Neural crest cell (in vitro differentiated cells): Measurements from ENCODE around the gene HSPB8. TPM values are rescaled to one million over a fixed set of nuclear protein-coding genes. Genes with fewer than 3 reads are reported as not detected.

Source experiments
- DNase-seq: peaks from one replicate; pipeline ENCODE4 v3.0.0; 2021; ENCODE audit warnings: low read depth, mixed read lengths, low spot score
- H3K27ac Mint-ChIP-seq: one replicate; pipeline ENCODE4 v1.8.0; 2021; ENCODE audit warnings: mild to moderate bottlenecking, mixed read lengths; ENCODE audit not compliant: unreplicated experiment
- H3K27me3 Mint-ChIP-seq: 2 replicates; pipeline ENCODE4 v1.8.0; 2021; ENCODE audit warnings: low read depth, mild to moderate bottlenecking, mixed read lengths
- H3K36me3 Mint-ChIP-seq: 2 replicates; pipeline ENCODE4 v1.8.0; 2021; ENCODE audit warnings: low read depth, mild to moderate bottlenecking, mixed read lengths
- H3K4me1 Mint-ChIP-seq: 2 replicates; pipeline ENCODE4 v1.8.0; 2021; ENCODE audit warnings: mixed read lengths
- H3K4me3 Mint-ChIP-seq: one replicate; pipeline ENCODE4 v1.8.0; 2021; ENCODE audit warnings: mild to moderate bottlenecking, mixed read lengths
- H3K9me3 Mint-ChIP-seq: 2 replicates; pipeline ENCODE4 v1.8.0; 2021; ENCODE audit warnings: mixed read lengths
- CTCF ChIP-seq: fragments of 200-600 bp; sonication (generic); conservative IDR thresholded peaks from 2 replicates; pipeline ENCODE4 v1.5.0; 2021; ENCODE audit warnings: antibody characterized with exemption, mild to moderate bottlenecking
- total RNA-seq: library from RNA; stranded (reverse); gene quantifications from 2 replicates; pipeline ENCODE4 v1.2.1, GENCODE V29; 2021

Gene HSPB8
- total RNA-seq, 1 donor from 2014 or later = 0.58 TPM

DNA sequence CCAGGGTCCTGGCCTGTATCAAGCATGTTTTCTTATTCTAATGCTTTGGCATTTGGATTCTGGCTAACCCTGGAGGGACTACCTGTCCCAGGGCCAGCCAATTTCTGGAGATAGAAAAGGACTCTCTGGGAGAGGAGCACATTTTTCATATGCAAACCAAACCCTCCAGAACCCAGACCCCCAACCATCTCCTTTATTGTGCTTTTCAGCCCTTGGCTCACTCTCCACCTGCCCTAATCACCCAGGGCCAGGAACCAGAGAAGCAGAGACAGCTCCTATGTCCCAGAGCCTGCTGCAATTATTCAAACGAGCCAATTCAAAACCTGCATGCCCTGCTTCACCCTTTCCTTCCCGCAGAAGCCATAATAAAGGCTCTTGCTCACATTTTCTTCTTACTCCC is 23.8 kb downstream of the HSPB8 start:
- Mint-ChIP-seq H3K36me3 (no peaks in the 10 kb centered on the region), H3K4me3 (no peak overlapping the region), H3K27ac (peak overlapping the region; percentile 19), H3K27me3 (no peaks in the 10 kb centered on the region), H3K4me1 (peaks cover 13% of the 10 kb centered on the region), H3K9me3 (no peaks in the 10 kb centered on the region)
- DNase-seq = no peak
- TF ChIP-seq CTCF = no peak

DNA sequence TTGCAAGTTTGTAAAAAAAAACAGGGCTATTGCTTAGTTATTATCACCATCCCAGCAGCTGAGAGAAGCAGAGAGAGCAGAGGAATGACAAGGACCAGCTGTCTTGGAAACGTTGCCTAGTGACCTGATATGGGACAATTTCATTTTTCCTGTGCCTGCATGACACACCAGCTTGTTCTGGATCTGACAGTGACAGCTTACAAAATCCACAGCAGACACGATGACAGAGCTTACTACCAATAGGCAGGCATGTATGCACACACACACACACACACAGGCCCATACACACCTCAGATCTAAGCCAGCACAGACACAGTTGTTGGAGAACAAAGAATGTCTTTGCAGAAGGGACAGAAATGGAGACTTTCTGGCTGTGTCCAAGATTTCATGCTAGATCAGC is 25.4 kb downstream of the HSPB8 start:
- Mint-ChIP-seq H3K27ac (no peak overlapping the region), H3K36me3 (no peaks in the 10 kb centered on the region), H3K9me3 (no peaks in the 10 kb centered on the region), H3K4me1 (peaks cover 11% of the 10 kb centered on the region), H3K4me3 (no peak overlapping the region), H3K27me3 (no peaks in the 10 kb centered on the region)
- DNase-seq = no peak
- no peak for TF ChIP-seq CTCF

- TF ChIP-seq CTCF = no peak
- no peak overlapping the region for H3K27ac Mint-ChIP-seq
- no peaks in the 10 kb centered on the region for H3K27me3 Mint-ChIP-seq
- no peak overlapping the region for H3K4me3 Mint-ChIP-seq
- H3K4me1 Mint-ChIP-seq = peaks cover 11% of the 10 kb centered on the region
- DNase-seq = no peak
- H3K36me3 Mint-ChIP-seq = no peaks in the 10 kb centered on the region
- no peaks in the 10 kb centered on the region for H3K9me3 Mint-ChIP-seq
Measured at GRCh38 chr12:119204671-119205285, 26.0 kb downstream of the HSPB8 start.

DNA sequence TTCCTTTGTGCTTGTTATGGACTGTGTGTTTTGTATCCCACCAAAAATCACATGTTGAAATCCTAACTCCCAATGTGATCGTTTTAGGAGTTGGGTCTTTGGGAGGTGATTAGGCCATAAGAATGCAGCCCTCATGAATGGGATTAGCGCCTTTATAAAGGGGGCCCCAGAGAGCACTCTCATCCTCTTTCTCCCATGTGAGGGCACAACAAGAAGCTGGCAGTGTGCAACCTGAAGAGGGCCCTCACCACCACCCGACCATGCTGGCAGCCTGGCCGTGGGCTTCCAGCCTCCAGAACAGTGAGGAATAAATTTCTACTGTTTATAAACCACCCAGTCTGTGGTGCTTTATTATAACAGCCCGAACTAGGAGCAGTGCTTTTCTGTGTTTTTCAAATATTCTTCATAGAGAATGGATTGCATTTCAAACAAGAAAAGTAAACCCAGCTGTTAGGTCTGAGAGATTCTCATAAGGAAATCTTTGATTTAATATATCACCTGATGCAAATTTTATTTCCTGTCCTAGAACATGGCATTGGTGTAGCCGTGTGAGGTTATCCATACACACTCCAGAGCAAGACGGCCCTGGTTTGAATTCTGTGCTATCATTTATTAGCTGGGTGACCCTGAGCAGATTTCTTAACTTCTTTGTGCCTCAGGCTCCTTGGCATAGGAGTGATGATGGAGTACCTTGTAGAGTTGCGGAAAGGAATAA is 27.8 kb downstream of the HSPB8 start:
- no peak overlapping the region for H3K27ac Mint-ChIP-seq
- H3K27me3 Mint-ChIP-seq = peaks cover 3% of the 10 kb centered on the region
- peaks cover 11% of the 10 kb centered on the region for H3K4me1 Mint-ChIP-seq
- no peak overlapping the region for H3K4me3 Mint-ChIP-seq
- no peaks in the 10 kb centered on the region for H3K9me3 Mint-ChIP-seq
- no peaks in the 10 kb centered on the region for H3K36me3 Mint-ChIP-seq
- no peak for DNase-seq
- no peak for TF ChIP-seq CTCF

DNA sequence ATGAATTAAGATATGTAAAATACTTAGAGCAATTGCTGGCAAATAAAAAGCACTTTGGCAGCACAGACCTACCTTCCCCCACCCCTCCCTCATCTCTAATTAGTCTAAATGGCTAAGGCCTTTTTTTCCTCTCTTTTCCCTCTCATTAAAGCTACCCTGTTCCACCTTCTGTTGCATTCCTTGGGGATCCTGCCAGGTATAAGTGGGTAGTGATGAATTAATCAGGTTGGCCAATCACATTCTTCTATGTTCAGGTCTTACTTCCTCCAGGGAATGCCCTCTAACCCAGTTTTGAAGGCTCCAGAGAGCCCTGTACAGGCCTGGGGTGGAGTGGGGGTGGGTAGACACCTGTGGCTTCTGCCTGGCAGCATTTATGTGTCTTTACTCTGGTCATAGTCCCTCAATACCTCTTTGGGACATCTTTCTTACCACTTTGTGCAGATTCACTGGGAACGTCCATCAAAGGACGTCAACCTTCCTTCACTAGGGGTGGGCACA is 28.4 kb downstream of the HSPB8 start:
- H3K9me3 Mint-ChIP-seq = no peaks in the 10 kb centered on the region

More for the DNA sequence above, 28.4 kb downstream of the HSPB8 start:
- peaks cover 3% of the 10 kb centered on the region for H3K27me3 Mint-ChIP-seq
- H3K36me3 Mint-ChIP-seq = no peaks in the 10 kb centered on the region
- no peak for DNase-seq
- no peak for TF ChIP-seq CTCF
- no peak overlapping the region for H3K27ac Mint-ChIP-seq
- no peak overlapping the region for H3K4me3 Mint-ChIP-seq
- H3K4me1 Mint-ChIP-seq = peaks cover 11% of the 10 kb centered on the region
